IMR-90 (cell line): ENCODE measurements around the gene RAB3GAP2. TPM values are rescaled to one million over a fixed set of nuclear protein-coding genes. Genes with fewer than 3 reads are reported as not detected.

Experiments used
- ATAC-seq: fragments of 200-7000 bp; cut with Tn5 transposase; 2 replicates; pipeline ENCODE4 v1.9.1; 2020; ENCODE audit warnings: low read depth, mild to moderate bottlenecking, moderate library complexity
- BruUV-seq: library from RNA; stranded (reverse); fragments of 400-500 nt; replicated peaks from 2 replicates; lab custom pipeline; 2021; lab: Mats Ljungman, UMichigan
- CTCF ChIA-PET: fragments of 300-600 bp; formaldehyde crosslinking; extraction: SDS; loops from one replicate; lab custom pipeline; 2021; ENCODE audit warnings: antibody characterized with exemption; lab: Yijun Ruan, JAX
- POLR2A ChIA-PET: fragments of 300-600 bp; sonication (Branson Sonifier 250); formaldehyde crosslinking; loops from one replicate; lab custom pipeline; 2022; ENCODE audit warnings: antibody characterized with exemption; ENCODE audit not compliant: unreplicated experiment; lab: Charles Lee
- DNase-seq: peaks from one replicate; pipeline ENCODE4 v3.0.0; 2013
- H2AFZ ChIP-seq: replicated peaks from 2 replicates; pipeline ENCODE3; 2013; ENCODE audit warnings: low read length, mild to moderate bottlenecking; ENCODE audit not compliant: poor library complexity
- H2AK5ac ChIP-seq: 2 replicates; pipeline ENCODE4 v1.6.1; 2013; ENCODE audit warnings: low read depth, low read length, inconsistent platforms
- H2AK9ac ChIP-seq: replicated peaks from 2 replicates; pipeline ENCODE3; 2013; ENCODE audit warnings: mild to moderate bottlenecking, low read depth, low read length, moderate library complexity; ENCODE audit not compliant: poor library complexity
- H2BK120ac ChIP-seq: 2 replicates; pipeline ENCODE4 v1.6.1; 2013; ENCODE audit warnings: low read depth, low read length, inconsistent platforms
- H2BK15ac ChIP-seq: 3 replicates; pipeline ENCODE4 v1.6.1; 2013; ENCODE audit warnings: low read depth, low read length, inconsistent platforms
- H2BK20ac ChIP-seq: 2 replicates; pipeline ENCODE4 v1.6.1; 2013; ENCODE audit warnings: low read depth, mild to moderate bottlenecking, inconsistent platforms, low read length, moderate library complexity
- H2BK5ac ChIP-seq: 2 replicates; pipeline ENCODE4 v1.6.1; 2013; ENCODE audit warnings: mild to moderate bottlenecking, low read depth, low read length, inconsistent platforms; ENCODE audit not compliant: poor library complexity, severe bottlenecking
- H3K14ac ChIP-seq: replicated peaks from 2 replicates; pipeline ENCODE4 v1.6.1; 2013; ENCODE audit warnings: low read depth, low read length, inconsistent platforms
- H3K18ac ChIP-seq: 2 replicates; pipeline ENCODE4 v1.6.1; 2013; ENCODE audit warnings: low read depth, low read length, control low read depth
- H3K23ac ChIP-seq: 2 replicates; pipeline ENCODE4 v1.6.1; 2013; ENCODE audit warnings: low read depth, low read length, inconsistent platforms
- H3K27ac ChIP-seq: 2 replicates; pipeline ENCODE4 v1.5.1; 2013; ENCODE audit warnings: mild to moderate bottlenecking, control low read depth, low read length; ENCODE audit not compliant: insufficient read depth
- H3K27me3 ChIP-seq: 2 replicates; pipeline ENCODE4 v1.6.1; 2013; ENCODE audit warnings: low read length; ENCODE audit not compliant: control insufficient read depth, insufficient read depth
- H3K36me3 ChIP-seq: 2 replicates; pipeline ENCODE4 v1.6.1; 2013; ENCODE audit warnings: low read length, mixed read lengths; ENCODE audit not compliant: control insufficient read depth, insufficient read depth
- H3K4ac ChIP-seq: 2 replicates; pipeline ENCODE4 v1.6.1; 2013; ENCODE audit warnings: low read depth, low read length, inconsistent platforms
- H3K4me1 ChIP-seq: 2 replicates; pipeline ENCODE4 v1.6.1; 2013; ENCODE audit warnings: low read length, mixed read lengths; ENCODE audit not compliant: control insufficient read depth, insufficient read depth
- H3K4me2 ChIP-seq: 2 replicates; pipeline ENCODE4 v1.6.1; 2013; ENCODE audit warnings: low read depth, mild to moderate bottlenecking, control low read depth, low read length, moderate library complexity
- H3K4me3 ChIP-seq: 2 replicates; pipeline ENCODE4 v1.5.1; 2013; ENCODE audit warnings: low read depth, mild to moderate bottlenecking, control low read depth, low read length, moderate library complexity; ENCODE audit not compliant: insufficient read depth
- H3K56ac ChIP-seq: 2 replicates; pipeline ENCODE4 v1.6.1; 2013; ENCODE audit warnings: low read length, inconsistent platforms; ENCODE audit not compliant: insufficient read depth; ENCODE audit errors: extremely low read depth
- H3K79me1 ChIP-seq, 2 experiments: 2 replicates each; pipeline ENCODE4 v1.6.1; 2013; ENCODE audit warnings: low read length in 2 of 2, inconsistent platforms in 1 of 2, low read depth in 1 of 2
- H3K9ac ChIP-seq: 2 replicates; pipeline ENCODE4 v1.6.1; 2013; ENCODE audit warnings: low read depth, low read length, control low read depth
- H3K9me1 ChIP-seq: 2 replicates; pipeline ENCODE4 v1.6.1; 2013; ENCODE audit warnings: low read length, inconsistent platforms; ENCODE audit not compliant: insufficient read depth
- H3K9me3 ChIP-seq: 2 replicates; pipeline ENCODE4 v1.6.1; 2013; ENCODE audit warnings: low read length; ENCODE audit not compliant: control insufficient read depth, insufficient read depth
- H4K20me1 ChIP-seq: 2 replicates; pipeline ENCODE4 v1.6.1; 2013; ENCODE audit warnings: low read length, inconsistent platforms; ENCODE audit not compliant: insufficient read depth
- H4K5ac ChIP-seq: 2 replicates; pipeline ENCODE4 v1.6.1; 2013; ENCODE audit warnings: mild to moderate bottlenecking, low read depth, low read length, control low read depth
- H4K8ac ChIP-seq, 2 experiments: 2 replicates each; pipeline ENCODE4 v1.6.1; 2013; ENCODE audit warnings: low read depth in 2 of 2, low read length in 2 of 2, control low read depth in 1 of 2, inconsistent platforms in 1 of 2
- H4K91ac ChIP-seq: 2 replicates; pipeline ENCODE4 v1.6.1; 2013; ENCODE audit warnings: low read depth, low read length, inconsistent platforms; ENCODE audit not compliant: insufficient read depth
- BHLHE40 ChIP-seq: fragments of 150-350 bp; IDR thresholded peaks from 2 replicates; pipeline ENCODE4 v1.6.1; 2016; ENCODE audit warnings: mild to moderate bottlenecking, low read depth, low read length
- CEBPB ChIP-seq: IDR thresholded peaks from 2 replicates; pipeline ENCODE4 v1.6.1; 2012; ENCODE audit warnings: low read depth, low read length, improper control_type of control experiment
- CHD1 ChIP-seq: IDR thresholded peaks from 2 replicates; pipeline ENCODE4 v1.6.1; 2012; ENCODE audit warnings: low read depth, low read length, improper control_type of control experiment
- FOS ChIP-seq: fragments of 150-350 bp; IDR thresholded peaks from 2 replicates; pipeline ENCODE4 v1.6.1; 2016; ENCODE audit warnings: low read depth, low read length
- MAFK ChIP-seq: IDR thresholded peaks from 2 replicates; pipeline ENCODE4 v1.6.1; 2012; ENCODE audit warnings: low read depth, low read length, improper control_type of control experiment
- MAZ ChIP-seq: IDR thresholded peaks from 2 replicates; pipeline ENCODE4 v1.6.1; 2012; ENCODE audit warnings: low read depth, mild to moderate bottlenecking, low read length, improper control_type of control experiment, moderate library complexity, borderline replicate concordance
- MXI1 ChIP-seq: IDR thresholded peaks from 2 replicates; pipeline ENCODE4 v1.6.1; 2012; ENCODE audit warnings: low read depth, mild to moderate bottlenecking, low read length, moderate library complexity, borderline replicate concordance
- NFE2L2 ChIP-seq: fragments of 150-350 bp; IDR thresholded peaks from 2 replicates; pipeline ENCODE4 v1.6.1; 2016; ENCODE audit warnings: low read depth, mild to moderate bottlenecking, low read length
- POLR2A ChIP-seq: IDR thresholded peaks from 2 replicates; pipeline ENCODE4 v1.6.1; 2012; ENCODE audit warnings: mild to moderate bottlenecking, low read depth, low read length
- RAD21 ChIP-seq: IDR thresholded peaks from 2 replicates; pipeline ENCODE4 v1.6.1; 2012; ENCODE audit warnings: low read length, improper control_type of control experiment
- RCOR1 ChIP-seq: IDR thresholded peaks from 2 replicates; pipeline ENCODE4 v1.6.1; 2012; ENCODE audit warnings: mild to moderate bottlenecking, low read length, improper control_type of control experiment; ENCODE audit not compliant: insufficient replicate concordance
- RFX5 ChIP-seq: IDR thresholded peaks from 2 replicates; pipeline ENCODE4 v1.8.0; 2012; ENCODE audit warnings: low read depth, mild to moderate bottlenecking, low read length, moderate library complexity
- SMC3 ChIP-seq: fragments of 150-350 bp; IDR thresholded peaks from 2 replicates; pipeline ENCODE4 v1.6.1; 2016; ENCODE audit warnings: low read depth, mild to moderate bottlenecking, antibody characterized with exemption, low read length, moderate library complexity
- USF2 ChIP-seq: fragments of 150-350 bp; IDR thresholded peaks from 2 replicates; pipeline ENCODE4 v1.6.1; 2017; ENCODE audit warnings: mild to moderate bottlenecking, antibody characterized with exemption, low read length, low read depth
- WGBS, 2 experiments: methylation state at CpG; one replicate each; pipeline versions ENCODE4 v1.1.5 to v1.1.7; 2013; ENCODE audit warnings: missing lambda C conversion rate in 2 of 2; ENCODE audit not compliant: insufficient read length in 1 of 2; ENCODE audit errors: extremely low coverage in 2 of 2; 5-methylcytosine and 5-hydroxymethylcytosine counted together
- dilution Hi-C: fragments of 300-500 bp; cut with HindIII; formaldehyde crosslinking; loops from one replicate; pipeline ENCODE4 v1.14.3; 2018; ENCODE audit warnings: low sequenced_read_pairs; ENCODE audit not compliant: unreplicated experiment
- in situ Hi-C: fragments of 300-500 bp; cut with MboI; formaldehyde crosslinking; loops from 3 replicates; pipeline ENCODE4 v1.14.3; 2019; ENCODE audit warnings: low sequenced_read_pairs, inconsistent platforms, mixed read lengths
- intact Hi-C: fragments of 100-400 bp; cut with micrococcal nuclease; formaldehyde crosslinking; loops from 2 replicates; pipeline ENCODE4 v1.10.0; 2022
- polyA plus RNA-seq, 3 experiments: library from polyadenylated mRNA; depleted of rRNA; stranded (reverse); fragments of >200 nt; gene quantifications; 2 replicates each; pipeline ENCODE4 v1.2.3, GENCODE V29; 2012; ENCODE audit warnings: low replicate concordance in 1 of 3
- total RNA-seq: library from RNA; depleted of rRNA; stranded (reverse); fragments of >200 nt; gene quantifications from 2 replicates; pipeline ENCODE4 v1.2.3, GENCODE V29; 2012
- TF ChIP-seq, protein P1 (sequence below): conservative IDR thresholded peaks from 2 replicates; pipeline ENCODE4 v1.5.1; 2012; ENCODE audit warnings: mild to moderate bottlenecking, low read depth, low read length, improper control_type of control experiment
- TF ChIP-seq, protein P2 (sequence below): fragments of 150-350 bp; IDR thresholded peaks from 2 replicates; pipeline ENCODE4 v1.6.1; 2016; ENCODE audit warnings: low read depth, mild to moderate bottlenecking, low read length, moderate library complexity, borderline replicate concordance

RAB3GAP2 gene
- total and polyA plus RNA-seq, 2 of the 4 experiments (the other 2 are of a cell fraction): 12.3 to 37.8 TPM

GRCh38 chr1:220275430-220275829 lies 3.2 kb upstream of the RAB3GAP2 start:
- intact Hi-C loops: no loop called here
- H3K79me1 ChIP-seq: peaks cover 6 to 18% of the 10 kb centered on the region in 2 experiments
- no peak overlapping the region for H2BK5ac ChIP-seq
- no peak overlapping the region for H2BK15ac ChIP-seq
- H2AK9ac ChIP-seq: no peak overlapping the region
- no peak overlapping the region for H3K4me3 ChIP-seq
- no peak overlapping the region for H4K5ac ChIP-seq
- in situ Hi-C loops: no loop called here
- peaks cover 16% of the 10 kb centered on the region for H3K27me3 ChIP-seq
- no peak overlapping the region for H3K4me2 ChIP-seq
- H2AK5ac ChIP-seq: no peak overlapping the region
- no peak overlapping the region for H3K14ac ChIP-seq
- no peak for DNase-seq
- H3K23ac ChIP-seq: no peak overlapping the region
- no peaks in the 10 kb centered on the region for H3K9me3 ChIP-seq
- dilution Hi-C loops: no loop called here
- no peak overlapping the region for H3K4ac ChIP-seq
- POLR2A ChIA-PET: no interaction called here
- H3K27ac ChIP-seq: no peak overlapping the region
- no peak overlapping the region for H4K8ac ChIP-seq
- no peak overlapping the region for H2AFZ ChIP-seq
- no peaks in the 10 kb centered on the region for H3K36me3 ChIP-seq
- no peak for ATAC-seq
- no peak overlapping the region for H4K91ac ChIP-seq
- no peak for TF ChIP-seq RFX5
- no peak for TF ChIP-seq FOS
- no peak for TF ChIP-seq POLR2A
- TF ChIP-seq RCOR1: no peak
- TF ChIP-seq MXI1: no peak
- no peak for TF ChIP-seq RAD21
- TF ChIP-seq MAZ: no peak
- no peak for TF ChIP-seq USF2
- TF ChIP-seq BHLHE40: no peak
- TF ChIP-seq NFE2L2: no peak
- TF ChIP-seq, protein P1, sequence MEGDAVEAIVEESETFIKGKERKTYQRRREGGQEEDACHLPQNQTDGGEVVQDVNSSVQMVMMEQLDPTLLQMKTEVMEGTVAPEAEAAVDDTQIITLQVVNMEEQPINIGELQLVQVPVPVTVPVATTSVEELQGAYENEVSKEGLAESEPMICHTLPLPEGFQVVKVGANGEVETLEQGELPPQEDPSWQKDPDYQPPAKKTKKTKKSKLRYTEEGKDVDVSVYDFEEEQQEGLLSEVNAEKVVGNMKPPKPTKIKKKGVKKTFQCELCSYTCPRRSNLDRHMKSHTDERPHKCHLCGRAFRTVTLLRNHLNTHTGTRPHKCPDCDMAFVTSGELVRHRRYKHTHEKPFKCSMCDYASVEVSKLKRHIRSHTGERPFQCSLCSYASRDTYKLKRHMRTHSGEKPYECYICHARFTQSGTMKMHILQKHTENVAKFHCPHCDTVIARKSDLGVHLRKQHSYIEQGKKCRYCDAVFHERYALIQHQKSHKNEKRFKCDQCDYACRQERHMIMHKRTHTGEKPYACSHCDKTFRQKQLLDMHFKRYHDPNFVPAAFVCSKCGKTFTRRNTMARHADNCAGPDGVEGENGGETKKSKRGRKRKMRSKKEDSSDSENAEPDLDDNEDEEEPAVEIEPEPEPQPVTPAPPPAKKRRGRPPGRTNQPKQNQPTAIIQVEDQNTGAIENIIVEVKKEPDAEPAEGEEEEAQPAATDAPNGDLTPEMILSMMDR: no peak
- TF ChIP-seq SMC3: no peak
- TF ChIP-seq, protein P2, sequence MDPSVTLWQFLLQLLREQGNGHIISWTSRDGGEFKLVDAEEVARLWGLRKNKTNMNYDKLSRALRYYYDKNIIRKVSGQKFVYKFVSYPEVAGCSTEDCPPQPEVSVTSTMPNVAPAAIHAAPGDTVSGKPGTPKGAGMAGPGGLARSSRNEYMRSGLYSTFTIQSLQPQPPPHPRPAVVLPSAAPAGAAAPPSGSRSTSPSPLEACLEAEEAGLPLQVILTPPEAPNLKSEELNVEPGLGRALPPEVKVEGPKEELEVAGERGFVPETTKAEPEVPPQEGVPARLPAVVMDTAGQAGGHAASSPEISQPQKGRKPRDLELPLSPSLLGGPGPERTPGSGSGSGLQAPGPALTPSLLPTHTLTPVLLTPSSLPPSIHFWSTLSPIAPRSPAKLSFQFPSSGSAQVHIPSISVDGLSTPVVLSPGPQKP: no peak
- TF ChIP-seq CHD1: no peak
- no peak for TF ChIP-seq MAFK
- no peak for TF ChIP-seq CEBPB
- no CpG with 5 or more reads among the region's 6 CpGs for whole genome bisulfite sequencing, 2 experiments
- H3K4me1 ChIP-seq: peaks cover 6% of the 10 kb centered on the region
- BruUV-seq: no TSS peak
- CTCF ChIA-PET: interaction anchor here (0.6 kb wide), 1 partner anchor 608 kb away, joined by 3 read pairs; no protein-coding TSS in a partner anchor
- H2BK120ac ChIP-seq: no peak overlapping the region
- no peak overlapping the region for H3K9ac ChIP-seq
- no peaks in the 10 kb centered on the region for H3K9me1 ChIP-seq
- peaks cover 4% of the 10 kb centered on the region; the same call in 1 of the 2 replicates for H4K20me1 ChIP-seq
- no peak overlapping the region for H3K56ac ChIP-seq
- H2BK20ac ChIP-seq: no peak overlapping the region
- H3K18ac ChIP-seq: no peak overlapping the region
